Nephron (organoid): ENCODE results near the gene ASTN2.
"Not testable (repeated sequence)": the region's sequence is repeated elsewhere in the genome, so short reads cannot be mapped to it uniquely, and the experiment has no call there.

ENCODE experiments used
- H3K27ac Mint-ChIP-seq, 3 experiments: 2 replicates each; pipeline ENCODE4 v1.8.0; 2020; ENCODE audit warnings: mixed read lengths in 3 of 3, mild to moderate bottlenecking in 2 of 3, moderate library complexity in 1 of 3
- H3K27me3 Mint-ChIP-seq: 2 replicates; pipeline ENCODE4 v1.8.0; 2021; ENCODE audit warnings: low read depth, mild to moderate bottlenecking, moderate library complexity, mixed read lengths
- H3K36me3 Mint-ChIP-seq: 2 replicates; pipeline ENCODE4 v1.8.0; 2020; ENCODE audit warnings: low read depth, mixed read lengths
- H3K4me1 Mint-ChIP-seq: 2 replicates; pipeline ENCODE4 v1.8.0; 2020; ENCODE audit warnings: mixed read lengths
- H3K4me3 Mint-ChIP-seq, 3 experiments: 2 replicates each; pipeline ENCODE4 v1.8.0; 2020; ENCODE audit warnings: mild to moderate bottlenecking in 3 of 3, mixed read lengths in 3 of 3, moderate library complexity in 2 of 3
- H3K9me3 Mint-ChIP-seq: 2 replicates; pipeline ENCODE4 v1.8.0; 2020; ENCODE audit warnings: mixed read lengths
- CTCF ChIP-seq, 3 experiments: fragments of 200-600 bp; sonication (generic); IDR thresholded peaks; one replicate each; pipeline ENCODE4 v1.5.0; 2021; ENCODE audit warnings: antibody characterized with exemption in 3 of 3; ENCODE audit not compliant: unreplicated experiment in 3 of 3

The ASTN2 gene

GRCh38 chr9:117073071-117073470, 341.8 kb downstream of the ASTN2 start:
- TF ChIP-seq CTCF (IDR thresholded peaks at IDR 0.05; ENCODE audit: unreplicated experiment in 3 of 3), result no peak
- no peak overlapping the region for H3K4me3 Mint-ChIP-seq
- peaks cover 12% of the 10 kb centered on the region for H3K27me3 Mint-ChIP-seq
- no peak overlapping the region for H3K27ac Mint-ChIP-seq
- peaks cover 21% of the 10 kb centered on the region for H3K4me1 Mint-ChIP-seq
- no peaks in the 10 kb centered on the region for H3K9me3 Mint-ChIP-seq
- no peaks in the 10 kb centered on the region for H3K36me3 Mint-ChIP-seq

- Mint-ChIP-seq H3K27me3 (peaks cover 12% of the 10 kb centered on the region), H3K36me3 (no peaks in the 10 kb centered on the region), H3K27ac (no peak overlapping the region), H3K4me3 (peak overlapping the region in 2 of 3 experiments; percentile 62 to 69), H3K9me3 (no peaks in the 10 kb centered on the region), H3K4me1 (peaks cover 21% of the 10 kb centered on the region)
- no peak for TF ChIP-seq CTCF (IDR thresholded peaks at IDR 0.05; ENCODE audit: unreplicated experiment in 3 of 3)
These were observed 342.6 kb downstream of the ASTN2 start for GRCh38 chr9:117072216-117072615.

- H3K27ac Mint-ChIP-seq, H3K9me3 Mint-ChIP-seq, H3K27me3 Mint-ChIP-seq, H3K36me3 Mint-ChIP-seq: not testable (repeated sequence)
- Mint-ChIP-seq H3K4me1 (peaks cover 16% of the 10 kb centered on the region), H3K4me3 (peak overlapping the region; percentile 60 to 69 (median 62))
These were observed 343.1 kb downstream of the ASTN2 start for GRCh38 chr9:117071673-117072207.

GRCh38 chr9:117063721-117064471, 351.0 kb downstream of the ASTN2 start:
- H3K27me3 Mint-ChIP-seq, result no peaks in the 10 kb centered on the region
- no peaks in the 10 kb centered on the region for H3K9me3 Mint-ChIP-seq
- no peak overlapping the region for H3K27ac Mint-ChIP-seq
- no peak for TF ChIP-seq CTCF (IDR thresholded peaks at IDR 0.05; ENCODE audit: unreplicated experiment in 3 of 3)
- no peak overlapping the region for H3K4me3 Mint-ChIP-seq
- H3K4me1 Mint-ChIP-seq, result peaks cover 11% of the 10 kb centered on the region
- H3K36me3 Mint-ChIP-seq, result no peaks in the 10 kb centered on the region

- Mint-ChIP-seq H3K36me3 (no peaks in the 10 kb centered on the region), H3K27me3 (no peaks in the 10 kb centered on the region), H3K4me1 (peaks cover 11% of the 10 kb centered on the region), H3K27ac (no peak overlapping the region), H3K9me3 (no peaks in the 10 kb centered on the region), H3K4me3 (no peak overlapping the region)
- no peak for TF ChIP-seq CTCF (IDR thresholded peaks at IDR 0.05; ENCODE audit: unreplicated experiment in 3 of 3)
These were observed 353.9 kb downstream of the ASTN2 start for GRCh38 chr9:117060963-117061362.

- Mint-ChIP-seq H3K9me3 (no peaks in the 10 kb centered on the region), H3K4me1 (no peaks in the 10 kb centered on the region), H3K27ac (no peak overlapping the region), H3K4me3 (no peak overlapping the region), H3K27me3 (peaks cover 11% of the 10 kb centered on the region), H3K36me3 (no peaks in the 10 kb centered on the region)
- no peak for TF ChIP-seq CTCF (IDR thresholded peaks at IDR 0.05; ENCODE audit: unreplicated experiment in 3 of 3)
These were observed 364.9 kb downstream of the ASTN2 start for GRCh38 chr9:117050007-117050406.
